ENCODE results near the gene CHRNA9. TPM values are rescaled to one million over a fixed set of nuclear protein-coding genes. Genes with fewer than 3 reads are reported as not detected.

CHRNA9 gene
- total and polyA plus RNA-seq, 2 experiments from 2014 or later, result 0.58 to 5.7 TPM

DNA sequence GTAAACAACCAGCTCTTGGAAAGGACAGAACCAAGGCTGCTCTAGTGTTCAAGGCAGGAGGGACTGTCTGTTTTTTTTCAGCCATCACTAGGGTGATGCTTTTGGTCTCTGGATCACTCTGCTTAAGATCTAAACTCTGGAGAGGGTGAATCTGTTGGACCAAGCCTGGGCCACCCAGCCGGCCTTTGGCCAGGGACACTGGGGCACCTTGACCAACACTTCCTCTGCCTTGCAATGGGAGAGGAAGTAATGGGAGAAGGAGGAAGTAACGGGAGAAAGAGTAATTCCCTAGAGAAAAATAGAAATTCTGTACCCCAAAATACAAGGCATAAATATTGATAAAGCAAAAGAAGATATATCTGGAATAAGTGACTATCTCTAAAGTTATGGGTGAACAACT is 12.9 kb downstream of the CHRNA9 start:
- peaks cover 2% of the 10 kb centered on the region; the same call in 1 of the 3 replicates for H3K9me3 Mint-ChIP-seq

More for the DNA sequence above, 12.9 kb downstream of the CHRNA9 start:
- Histone ChIP-seq H3K79me2 (replicated peaks; ENCODE audit: insufficient read depth) (no peaks in the 10 kb centered on the region), H3K9me2 (ENCODE audit: insufficient read depth) (0 out of 2 replicates have a peak, but pooled peaks cover 4% of the 10 kb centered on the region), H3K4me2 (no peak overlapping the region), H4K20me1 (replicated peaks; ENCODE audit: insufficient read depth) (no peaks in the 10 kb centered on the region), H2AFZ (no peak overlapping the region), H3K36me3 (ENCODE audit: insufficient read depth) (no peaks in the 10 kb centered on the region), H3F3A (replicated peaks; ENCODE audit: low read depth) (no peaks in the 10 kb centered on the region), H3K4me3 (no peak overlapping the region), H3K27me3 (ENCODE audit: insufficient read depth) (no peaks in the 10 kb centered on the region), H3K4me1 (ENCODE audit: insufficient read depth) (no peaks in the 10 kb centered on the region), H3K27ac (ENCODE audit: low read depth) (no peak overlapping the region)
- no peaks in the 10 kb centered on the region for H3K27me3 Mint-ChIP-seq (ENCODE audit: insufficient read depth, low read depth, poor library complexity)
- no peak overlapping the region for H3K4me3 Mint-ChIP-seq
- H3K36me3 Mint-ChIP-seq (ENCODE audit: low read depth), result peaks cover 5% of the 10 kb centered on the region
- no peak overlapping the region for H3K27ac Mint-ChIP-seq
- TF ChIP-seq ZNF331 (CRISPR knock-in tag; IDR thresholded peaks at IDR 0.05; ENCODE audit: low read depth), result no peak
- TF ChIP-seq ZNF114 (CRISPR knock-in tag; IDR thresholded peaks at IDR 0.05), result no peak
- TF ChIP-seq EZH2phosphoT487 (IDR thresholded peaks at IDR 0.05; ENCODE audit: unreplicated experiment), result no peak
- TF ChIP-seq STAT1 (IDR thresholded peaks at IDR 0.05; ENCODE audit: unreplicated experiment), result no peak
- TF ChIP-seq POLR2AphosphoS5 (IDR thresholded peaks at IDR 0.05; ENCODE audit: low read depth), result no peak
- no peak for TF ChIP-seq JUNB (IDR thresholded peaks at IDR 0.05; ENCODE audit: unreplicated experiment)
- TF ChIP-seq, protein P1, sequence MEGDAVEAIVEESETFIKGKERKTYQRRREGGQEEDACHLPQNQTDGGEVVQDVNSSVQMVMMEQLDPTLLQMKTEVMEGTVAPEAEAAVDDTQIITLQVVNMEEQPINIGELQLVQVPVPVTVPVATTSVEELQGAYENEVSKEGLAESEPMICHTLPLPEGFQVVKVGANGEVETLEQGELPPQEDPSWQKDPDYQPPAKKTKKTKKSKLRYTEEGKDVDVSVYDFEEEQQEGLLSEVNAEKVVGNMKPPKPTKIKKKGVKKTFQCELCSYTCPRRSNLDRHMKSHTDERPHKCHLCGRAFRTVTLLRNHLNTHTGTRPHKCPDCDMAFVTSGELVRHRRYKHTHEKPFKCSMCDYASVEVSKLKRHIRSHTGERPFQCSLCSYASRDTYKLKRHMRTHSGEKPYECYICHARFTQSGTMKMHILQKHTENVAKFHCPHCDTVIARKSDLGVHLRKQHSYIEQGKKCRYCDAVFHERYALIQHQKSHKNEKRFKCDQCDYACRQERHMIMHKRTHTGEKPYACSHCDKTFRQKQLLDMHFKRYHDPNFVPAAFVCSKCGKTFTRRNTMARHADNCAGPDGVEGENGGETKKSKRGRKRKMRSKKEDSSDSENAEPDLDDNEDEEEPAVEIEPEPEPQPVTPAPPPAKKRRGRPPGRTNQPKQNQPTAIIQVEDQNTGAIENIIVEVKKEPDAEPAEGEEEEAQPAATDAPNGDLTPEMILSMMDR (conservative IDR thresholded peaks at IDR 0.05; ENCODE audit: low read depth in 2 of 2), result no peak
- TF ChIP-seq EZH2 (IDR thresholded peaks at IDR 0.05; ENCODE audit: low read depth, unreplicated experiment), result no peak
- TF ChIP-seq, protein P2, sequence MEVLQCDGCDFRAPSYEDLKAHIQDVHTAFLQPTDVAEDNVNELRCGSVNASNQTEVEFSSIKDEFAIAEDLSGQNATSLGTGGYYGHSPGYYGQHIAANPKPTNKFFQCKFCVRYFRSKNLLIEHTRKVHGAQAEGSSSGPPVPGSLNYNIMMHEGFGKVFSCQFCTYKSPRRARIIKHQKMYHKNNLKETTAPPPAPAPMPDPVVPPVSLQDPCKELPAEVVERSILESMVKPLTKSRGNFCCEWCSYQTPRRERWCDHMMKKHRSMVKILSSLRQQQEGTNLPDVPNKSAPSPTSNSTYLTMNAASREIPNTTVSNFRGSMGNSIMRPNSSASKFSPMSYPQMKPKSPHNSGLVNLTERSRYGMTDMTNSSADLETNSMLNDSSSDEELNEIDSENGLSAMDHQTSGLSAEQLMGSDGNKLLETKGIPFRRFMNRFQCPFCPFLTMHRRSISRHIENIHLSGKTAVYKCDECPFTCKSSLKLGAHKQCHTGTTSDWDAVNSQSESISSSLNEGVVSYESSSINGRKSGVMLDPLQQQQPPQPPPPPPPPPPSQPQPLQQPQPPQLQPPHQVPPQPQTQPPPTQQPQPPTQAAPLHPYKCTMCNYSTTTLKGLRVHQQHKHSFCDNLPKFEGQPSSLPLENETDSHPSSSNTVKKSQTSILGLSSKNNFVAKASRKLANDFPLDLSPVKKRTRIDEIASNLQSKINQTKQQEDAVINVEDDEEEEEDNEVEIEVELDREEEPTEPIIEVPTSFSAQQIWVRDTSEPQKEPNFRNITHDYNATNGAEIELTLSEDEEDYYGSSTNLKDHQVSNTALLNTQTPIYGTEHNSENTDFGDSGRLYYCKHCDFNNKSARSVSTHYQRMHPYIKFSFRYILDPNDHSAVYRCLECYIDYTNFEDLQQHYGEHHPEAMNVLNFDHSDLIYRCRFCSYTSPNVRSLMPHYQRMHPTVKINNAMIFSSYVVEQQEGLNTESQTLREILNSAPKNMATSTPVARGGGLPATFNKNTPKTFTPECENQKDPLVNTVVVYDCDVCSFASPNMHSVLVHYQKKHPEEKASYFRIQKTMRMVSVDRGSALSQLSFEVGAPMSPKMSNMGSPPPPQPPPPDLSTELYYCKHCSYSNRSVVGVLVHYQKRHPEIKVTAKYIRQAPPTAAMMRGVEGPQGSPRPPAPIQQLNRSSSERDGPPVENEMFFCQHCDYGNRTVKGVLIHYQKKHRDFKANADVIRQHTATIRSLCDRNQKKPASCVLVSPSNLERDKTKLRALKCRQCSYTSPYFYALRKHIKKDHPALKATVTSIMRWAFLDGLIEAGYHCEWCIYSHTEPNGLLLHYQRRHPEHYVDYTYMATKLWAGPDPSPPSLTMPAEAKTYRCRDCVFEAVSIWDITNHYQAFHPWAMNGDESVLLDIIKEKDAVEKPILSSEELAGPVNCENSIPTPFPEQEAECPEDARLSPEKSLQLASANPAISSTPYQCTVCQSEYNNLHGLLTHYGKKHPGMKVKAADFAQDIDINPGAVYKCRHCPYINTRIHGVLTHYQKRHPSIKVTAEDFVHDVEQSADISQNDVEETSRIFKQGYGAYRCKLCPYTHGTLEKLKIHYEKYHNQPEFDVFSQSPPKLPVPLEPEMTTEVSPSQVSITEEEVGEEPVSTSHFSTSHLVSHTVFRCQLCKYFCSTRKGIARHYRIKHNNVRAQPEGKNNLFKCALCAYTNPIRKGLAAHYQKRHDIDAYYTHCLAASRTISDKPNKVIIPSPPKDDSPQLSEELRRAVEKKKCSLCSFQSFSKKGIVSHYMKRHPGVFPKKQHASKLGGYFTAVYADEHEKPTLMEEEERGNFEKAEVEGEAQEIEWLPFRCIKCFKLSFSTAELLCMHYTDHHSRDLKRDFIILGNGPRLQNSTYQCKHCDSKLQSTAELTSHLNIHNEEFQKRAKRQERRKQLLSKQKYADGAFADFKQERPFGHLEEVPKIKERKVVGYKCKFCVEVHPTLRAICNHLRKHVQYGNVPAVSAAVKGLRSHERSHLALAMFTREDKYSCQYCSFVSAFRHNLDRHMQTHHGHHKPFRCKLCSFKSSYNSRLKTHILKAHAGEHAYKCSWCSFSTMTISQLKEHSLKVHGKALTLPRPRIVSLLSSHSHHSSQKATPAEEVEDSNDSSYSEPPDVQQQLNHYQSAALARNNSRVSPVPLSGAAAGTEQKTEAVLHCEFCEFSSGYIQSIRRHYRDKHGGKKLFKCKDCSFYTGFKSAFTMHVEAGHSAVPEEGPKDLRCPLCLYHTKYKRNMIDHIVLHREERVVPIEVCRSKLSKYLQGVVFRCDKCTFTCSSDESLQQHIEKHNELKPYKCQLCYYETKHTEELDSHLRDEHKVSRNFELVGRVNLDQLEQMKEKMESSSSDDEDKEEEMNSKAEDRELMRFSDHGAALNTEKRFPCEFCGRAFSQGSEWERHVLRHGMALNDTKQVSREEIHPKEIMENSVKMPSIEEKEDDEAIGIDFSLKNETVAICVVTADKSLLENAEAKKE (CRISPR knock-in tag; IDR thresholded peaks at IDR 0.05), result no peak
- TF ChIP-seq, protein P3, sequence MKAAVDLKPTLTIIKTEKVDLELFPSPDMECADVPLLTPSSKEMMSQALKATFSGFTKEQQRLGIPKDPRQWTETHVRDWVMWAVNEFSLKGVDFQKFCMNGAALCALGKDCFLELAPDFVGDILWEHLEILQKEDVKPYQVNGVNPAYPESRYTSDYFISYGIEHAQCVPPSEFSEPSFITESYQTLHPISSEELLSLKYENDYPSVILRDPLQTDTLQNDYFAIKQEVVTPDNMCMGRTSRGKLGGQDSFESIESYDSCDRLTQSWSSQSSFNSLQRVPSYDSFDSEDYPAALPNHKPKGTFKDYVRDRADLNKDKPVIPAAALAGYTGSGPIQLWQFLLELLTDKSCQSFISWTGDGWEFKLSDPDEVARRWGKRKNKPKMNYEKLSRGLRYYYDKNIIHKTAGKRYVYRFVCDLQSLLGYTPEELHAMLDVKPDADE (IDR thresholded peaks at IDR 0.05), result no peak
- no peak for TF ChIP-seq CREB1 (CRISPR knock-in tag; IDR thresholded peaks at IDR 0.05; ENCODE audit: low read depth)
- no peak for TF ChIP-seq NANOG (IDR thresholded peaks at IDR 0.05; ENCODE audit: borderline replicate concordance)
- TF ChIP-seq REST (IDR thresholded peaks at IDR 0.05; ENCODE audit: unreplicated experiment), result no peak
- DNase-seq (ENCODE audit: low spot score) (no peak), ATAC-seq (no peak)
- H3K4me1 Mint-ChIP-seq, result no peaks in the 10 kb centered on the region
